GM21390 (cell line): ENCODE data around the gene ARHGAP12.
"Not testable (repeated sequence)": the region's sequence is repeated elsewhere in the genome, so short reads cannot be mapped to it uniquely, and the experiment has no call there.

ENCODE experiments used
- ATAC-seq: cut with Tn5 transposase; IDR thresholded peaks from one replicate; pipeline ENCODE4 v1.9.1; 2021; ENCODE audit not compliant: unreplicated experiment

The ARHGAP12 gene

DNA sequence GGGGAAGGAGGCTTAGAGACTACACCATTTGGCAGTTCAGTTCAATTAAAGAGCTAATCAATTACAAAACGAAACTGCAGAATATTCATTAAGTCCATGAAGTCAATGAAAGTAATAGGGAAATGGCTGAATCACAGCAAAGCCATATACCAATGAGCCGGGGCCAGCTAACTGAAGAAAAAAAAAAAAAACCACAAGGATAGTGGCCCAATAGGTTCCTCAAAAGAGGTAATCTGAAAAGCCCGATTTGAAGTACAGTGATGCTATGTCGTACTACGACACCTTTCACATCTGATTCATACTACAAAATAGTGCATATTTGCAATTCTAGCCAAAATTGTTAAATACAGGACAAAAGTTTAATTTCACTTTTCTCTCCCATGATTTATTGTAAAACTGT lies 2.5 kb downstream of the ARHGAP12 start:
- no peak for ATAC-seq

DNA sequence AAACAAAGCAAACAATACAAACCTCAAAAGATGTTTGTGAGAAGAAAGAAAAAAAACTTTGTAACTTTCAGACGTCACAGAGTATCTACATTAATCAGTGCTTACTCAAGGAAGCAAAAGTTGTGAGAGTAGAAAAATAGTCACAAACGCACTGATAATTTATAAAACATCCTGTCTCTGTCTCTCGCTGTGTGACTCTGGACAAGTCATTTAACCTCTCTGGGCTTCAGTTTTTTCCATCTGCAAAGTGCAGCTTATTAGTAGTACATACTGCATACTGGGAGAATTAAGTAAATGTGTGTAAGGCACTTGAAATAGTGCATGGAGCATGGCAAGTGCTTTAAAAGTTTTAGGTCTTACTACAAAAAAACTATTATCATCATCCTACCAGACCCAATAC lies 3.8 kb downstream of the ARHGAP12 start:
- no peak for ATAC-seq

GRCh38 chr10:31923389-31923788 lies 5.2 kb downstream of the ARHGAP12 start:
- ATAC-seq, result no peak

- peak; percentile 77 for ATAC-seq
These were observed 7.6 kb downstream of the ARHGAP12 start for GRCh38 chr10:31921031-31921430.

GRCh38 chr10:31920538-31920937 lies 8.1 kb downstream of the ARHGAP12 start:
- peak; percentile 64 for ATAC-seq

GRCh38 chr10:31918671-31919409 lies 9.8 kb downstream of the ARHGAP12 start:
- no peak for ATAC-seq

GRCh38 chr10:31914370-31914769 lies 14.3 kb downstream of the ARHGAP12 start:
- ATAC-seq, result no peak

GRCh38 chr10:31912898-31913850 lies 15.5 kb downstream of the ARHGAP12 start:
- no peak for ATAC-seq

GRCh38 chr10:31912289-31912688 lies 16.3 kb downstream of the ARHGAP12 start:
- no peak for ATAC-seq

DNA sequence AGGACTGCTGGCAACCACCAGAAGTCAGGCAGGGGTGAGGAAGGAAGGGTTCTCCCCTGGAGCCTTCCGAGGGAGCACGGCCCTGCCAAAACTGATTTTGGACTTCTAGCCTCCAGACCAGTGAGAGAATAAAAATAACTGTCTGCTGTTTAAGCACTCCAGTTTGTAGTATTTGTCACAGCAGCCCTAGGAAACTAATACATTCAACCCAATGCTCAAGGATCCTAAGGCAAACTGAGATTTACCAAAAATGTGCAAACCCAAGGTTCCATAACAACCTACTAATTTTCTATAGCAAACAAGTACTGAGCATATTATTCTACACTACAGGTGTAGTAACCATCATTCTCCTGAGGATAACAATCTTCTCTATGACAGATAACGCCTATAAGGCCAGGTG lies 18.6 kb downstream of the ARHGAP12 start:
- ATAC-seq, result no peak

- no peak for ATAC-seq
These were observed 20.5 kb downstream of the ARHGAP12 start for GRCh38 chr10:31908157-31908556.

DNA sequence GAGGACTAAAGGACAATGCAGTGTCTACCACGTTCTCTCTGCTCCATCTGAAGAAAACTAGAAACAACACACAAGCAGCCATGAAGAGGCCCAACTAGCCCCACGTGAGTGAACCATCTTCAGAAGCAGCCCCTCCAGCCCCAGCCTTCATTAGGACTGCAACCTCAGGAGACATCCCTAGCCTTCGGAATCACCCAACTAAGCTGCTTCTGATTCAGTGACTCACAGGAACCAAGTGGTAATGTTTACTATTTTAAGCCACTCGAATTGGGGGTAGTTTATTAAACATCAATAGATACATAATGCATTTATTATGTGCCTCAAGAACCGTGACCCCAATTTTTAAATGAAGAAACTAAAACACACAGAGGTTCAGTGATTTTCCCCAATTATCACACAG lies 22.6 kb downstream of the ARHGAP12 start:
- ATAC-seq, result no peak

DNA sequence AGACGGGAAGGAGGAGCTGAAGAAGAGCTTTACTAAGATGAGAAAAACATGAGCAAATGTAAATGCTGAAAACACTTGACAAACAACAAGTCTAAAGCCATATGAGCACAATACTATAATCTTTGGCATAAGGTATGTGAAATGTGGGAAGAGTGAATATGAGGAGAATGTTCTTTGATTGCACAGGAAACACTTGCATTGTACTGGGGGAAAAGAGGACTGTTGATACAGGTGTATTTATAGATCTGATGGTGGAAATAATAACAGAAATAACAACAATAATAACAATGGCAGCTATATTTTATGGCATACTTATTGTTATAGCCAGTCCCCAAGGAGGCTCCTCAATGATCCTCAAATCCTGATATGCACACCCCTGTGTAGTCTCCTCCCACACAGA lies 23.0 kb downstream of the ARHGAP12 start:
- no peak for ATAC-seq

DNA sequence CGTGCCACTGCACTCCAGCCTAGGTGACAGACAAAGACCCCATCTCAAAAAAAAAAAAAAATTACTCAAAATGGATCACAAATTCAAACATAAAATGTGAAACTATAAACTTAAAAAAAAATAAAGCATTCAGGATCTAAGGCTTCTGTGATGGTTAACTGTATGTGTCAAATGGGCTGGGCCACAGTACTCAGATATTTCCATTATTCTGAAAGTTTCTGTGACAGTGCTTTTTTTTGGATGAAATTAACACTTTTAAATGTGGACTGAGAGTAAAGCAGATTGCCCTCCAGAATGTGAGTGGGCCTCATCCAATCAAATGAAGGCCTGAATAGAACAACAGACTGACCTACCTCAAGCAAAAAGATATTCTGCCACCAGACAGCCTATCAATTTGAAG lies 26.0 kb downstream of the ARHGAP12 start:
- ATAC-seq, result no peak

GRCh38 chr10:31897506-31897905 lies 31.1 kb downstream of the ARHGAP12 start:
- ATAC-seq, result no peak

GRCh38 chr10:31896968-31897384 lies 31.7 kb downstream of the ARHGAP12 start:
- ATAC-seq, result no peak

DNA sequence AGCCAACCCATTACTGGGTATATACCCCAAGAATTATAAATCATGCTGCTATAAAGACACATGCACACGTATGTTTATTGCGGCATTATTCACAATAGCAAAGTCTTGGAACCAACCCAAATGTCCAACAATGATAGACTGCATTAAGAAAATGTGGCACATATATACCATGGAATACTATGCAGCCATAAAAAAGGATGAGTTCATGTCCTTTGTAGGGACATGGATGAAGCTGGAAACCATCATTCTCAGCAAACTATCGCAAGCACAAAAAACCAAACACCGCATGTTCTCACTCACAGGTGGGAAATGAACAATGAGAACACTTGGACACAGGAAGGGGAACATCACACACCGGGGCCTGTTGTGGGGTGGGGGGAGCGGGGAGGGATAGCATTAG lies 32.9 kb downstream of the ARHGAP12 start:
- not testable (repeated sequence) for ATAC-seq

GRCh38 chr10:31888442-31888841 lies 40.2 kb downstream of the ARHGAP12 start:
- no peak for ATAC-seq

GRCh38 chr10:31887850-31888249 lies 40.8 kb downstream of the ARHGAP12 start:
- ATAC-seq, result no peak

- no peak for ATAC-seq
These were observed 41.7 kb downstream of the ARHGAP12 start for GRCh38 chr10:31886885-31887284.

- no peak for ATAC-seq
These were observed 42.7 kb downstream of the ARHGAP12 start for GRCh38 chr10:31885971-31886370.

- ATAC-seq, result no peak
These were observed 44.2 kb downstream of the ARHGAP12 start for GRCh38 chr10:31884386-31884785.
